WERI-Rb-1 (cell line): ENCODE data around the gene DAAM1.

Experiments used
- DNase-seq: peaks from one replicate; pipeline ENCODE4 v3.0.0-alpha.2; 2020
- H3K27ac ChIP-seq: fragments of 250-450 bp; sonication (Bioruptor Pico); 2 replicates; pipeline ENCODE4 v1.5.1; 2020; ENCODE audit warnings: mild to moderate bottlenecking, moderate library complexity
- H3K27me3 ChIP-seq: fragments of 250-450 bp; sonication (Bioruptor Pico); 2 replicates; pipeline ENCODE4 v1.5.1; 2021; ENCODE audit warnings: mild to moderate bottlenecking, low read depth, moderate library complexity; ENCODE audit not compliant: insufficient read depth, severe bottlenecking
- H3K36me3 ChIP-seq: fragments of 250-450 bp; sonication (Bioruptor Pico); 2 replicates; pipeline ENCODE4 v1.5.1; 2020; ENCODE audit warnings: mild to moderate bottlenecking, moderate library complexity
- H3K4me3 ChIP-seq: 2 replicates; pipeline ENCODE4 v1.5.1; 2011; ENCODE audit warnings: low read depth, mild to moderate bottlenecking, control low read depth, low read length
- H3K9me3 ChIP-seq: fragments of 250-450 bp; sonication (Bioruptor Pico); 2 replicates; pipeline ENCODE4 v1.5.1; 2021; ENCODE audit warnings: mild to moderate bottlenecking, moderate library complexity; ENCODE audit not compliant: severe bottlenecking
- CTCF ChIP-seq: IDR thresholded peaks from 2 replicates; pipeline ENCODE4 v1.5.1; 2011; ENCODE audit warnings: low read depth, mild to moderate bottlenecking, control low read depth, inconsistent platforms, low read length

The DAAM1 gene

GRCh38 chr14:59347511-59347900 lies 159.0 kb downstream of the DAAM1 start:
- H3K27ac ChIP-seq: no peak overlapping the region
- H3K4me3 ChIP-seq: no peak overlapping the region
- DNase-seq: no peak
- no peaks in the 10 kb centered on the region for H3K27me3 ChIP-seq
- no peaks in the 10 kb centered on the region for H3K9me3 ChIP-seq
- TF ChIP-seq CTCF: no peak
- peaks cover 44% of the 10 kb centered on the region for H3K36me3 ChIP-seq

GRCh38 chr14:59347915-59348314 lies 159.4 kb downstream of the DAAM1 start:
- DNase-seq: no peak
- no peaks in the 10 kb centered on the region for H3K9me3 ChIP-seq
- H3K27me3 ChIP-seq: no peaks in the 10 kb centered on the region
- TF ChIP-seq CTCF: no peak
- H3K4me3 ChIP-seq: no peak overlapping the region
- H3K27ac ChIP-seq: no peak overlapping the region
- H3K36me3 ChIP-seq: peaks cover 46% of the 10 kb centered on the region

GRCh38 chr14:59349258-59349701 lies 160.8 kb downstream of the DAAM1 start:
- H3K4me3 ChIP-seq: no peak overlapping the region
- no peak for TF ChIP-seq CTCF
- peaks cover 51% of the 10 kb centered on the region for H3K36me3 ChIP-seq
- DNase-seq: no peak
- no peaks in the 10 kb centered on the region for H3K9me3 ChIP-seq
- H3K27me3 ChIP-seq: no peaks in the 10 kb centered on the region
- H3K27ac ChIP-seq: no peak overlapping the region

- no peak for DNase-seq
- Histone ChIP-seq H3K36me3 (peaks cover 69% of the 10 kb centered on the region), H3K27ac (no peak overlapping the region), H3K9me3 (no peaks in the 10 kb centered on the region), H3K4me3 (no peak overlapping the region), H3K27me3 (no peaks in the 10 kb centered on the region)
- TF ChIP-seq CTCF: no peak
These were observed 164.5 kb downstream of the DAAM1 start for GRCh38 chr14:59352961-59353360.

- Histone ChIP-seq H3K27me3 (no peaks in the 10 kb centered on the region), H3K4me3 (no peak overlapping the region), H3K9me3 (no peaks in the 10 kb centered on the region), H3K27ac (no peak overlapping the region), H3K36me3 (peaks cover 69% of the 10 kb centered on the region)
- no peak for TF ChIP-seq CTCF
- DNase-seq: no peak
These were observed 166.2 kb downstream of the DAAM1 start for GRCh38 chr14:59354666-59355065.

- no peak overlapping the region for H3K27ac ChIP-seq
- no peaks in the 10 kb centered on the region for H3K27me3 ChIP-seq
- no peak for TF ChIP-seq CTCF
- no peaks in the 10 kb centered on the region for H3K9me3 ChIP-seq
- peaks cover 73% of the 10 kb centered on the region for H3K36me3 ChIP-seq
- DNase-seq: no peak
- no peak overlapping the region for H3K4me3 ChIP-seq
These were observed 166.6 kb downstream of the DAAM1 start for GRCh38 chr14:59355091-59355490.
